Neuronal stem cell (in vitro differentiated cells): ENCODE results near the gene STK11IP.

ENCODE experiments used
- DNase-seq: peaks from one replicate; pipeline ENCODE4 v3.0.0-alpha.2; 2013; ENCODE audit warnings: low spot score
- H2AFZ ChIP-seq: one replicate; pipeline ENCODE4 v1.6.1; 2013; ENCODE audit warnings: mild to moderate bottlenecking, low read length, inconsistent platforms
- H2AK5ac ChIP-seq: 2 replicates; pipeline ENCODE4 v1.6.1; 2013; ENCODE audit warnings: low read depth, mild to moderate bottlenecking, inconsistent platforms, low read length, moderate library complexity, mixed read lengths
- H2BK120ac ChIP-seq: 2 replicates; pipeline ENCODE4 v1.6.1; 2013; ENCODE audit warnings: low read depth, mild to moderate bottlenecking, inconsistent platforms, low read length, moderate library complexity, mixed read lengths
- H2BK12ac ChIP-seq: one replicate; pipeline ENCODE4 v1.6.1; 2013; ENCODE audit warnings: low read length, inconsistent platforms
- H2BK15ac ChIP-seq: 2 replicates; pipeline ENCODE4 v1.6.1; 2013; ENCODE audit warnings: mild to moderate bottlenecking, low read length, inconsistent platforms, mixed read lengths
- H2BK5ac ChIP-seq: one replicate; pipeline ENCODE4 v1.6.1; 2013; ENCODE audit warnings: inconsistent platforms, mild to moderate bottlenecking, low read length, moderate library complexity
- H3K14ac ChIP-seq: one replicate; pipeline ENCODE4 v1.6.1; 2013; ENCODE audit warnings: low read length, inconsistent platforms
- H3K18ac ChIP-seq: 2 replicates; pipeline ENCODE4 v1.6.1; 2013; ENCODE audit warnings: low read length, inconsistent platforms
- H3K23ac ChIP-seq: 2 replicates; pipeline ENCODE4 v1.6.1; 2013; ENCODE audit warnings: low read depth, mild to moderate bottlenecking, mixed read lengths, low read length, inconsistent platforms; ENCODE audit not compliant: poor library complexity
- H3K27ac ChIP-seq: replicated peaks from 3 replicates; pipeline ENCODE4 v1.5.1; 2013; ENCODE audit warnings: low read length, inconsistent platforms
- H3K27me3 ChIP-seq, 3 experiments: 2 replicates each; pipeline ENCODE4 v1.6.1; 2013; ENCODE audit warnings: low read length in 3 of 3, mild to moderate bottlenecking in 2 of 3, inconsistent platforms in 1 of 3, low read depth in 1 of 3, mixed read lengths in 1 of 3, moderate library complexity in 1 of 3; ENCODE audit not compliant: control insufficient read depth in 3 of 3, insufficient read depth in 3 of 3
- H3K36me3 ChIP-seq, 2 donors: replicated peaks in 1 of 2; 2 replicates each; pipeline ENCODE4 v1.6.1; 2013; ENCODE audit warnings: low read length in 2 of 2; ENCODE audit not compliant: control insufficient read depth in 2 of 2, insufficient read depth in 2 of 2
- H3K4ac ChIP-seq: 2 replicates; pipeline ENCODE4 v1.6.1; 2013; ENCODE audit warnings: inconsistent platforms, mild to moderate bottlenecking, low read length, moderate library complexity
- H3K4me1 ChIP-seq, 2 donors: 1 replicate in 1 of 2; 2 replicates in 1 of 2; pipeline ENCODE4 v1.6.1; 2013; ENCODE audit warnings: low read length in 2 of 2, low read depth in 1 of 2; ENCODE audit not compliant: control insufficient read depth in 2 of 2, insufficient read depth in 1 of 2
- H3K4me2 ChIP-seq: one replicate; pipeline ENCODE4 v1.6.1; 2013; ENCODE audit warnings: mild to moderate bottlenecking, low read length, inconsistent platforms; ENCODE audit not compliant: insufficient read depth, poor library complexity, severe bottlenecking
- H3K4me3 ChIP-seq, 2 donors: 2 replicates each; pipeline ENCODE4 v1.5.1; 2013; ENCODE audit warnings: low read length in 2 of 2, mild to moderate bottlenecking in 2 of 2, inconsistent platforms in 1 of 2, moderate library complexity in 1 of 2
- H3K79me1 ChIP-seq: one replicate; pipeline ENCODE4 v1.6.1; 2013; ENCODE audit warnings: low read depth, mild to moderate bottlenecking, inconsistent platforms, low read length, moderate library complexity
- H3K9ac ChIP-seq: one replicate; pipeline ENCODE4 v1.6.1; 2013; ENCODE audit warnings: mild to moderate bottlenecking, low read depth, low read length, inconsistent platforms; ENCODE audit not compliant: poor library complexity
- H3K9me3 ChIP-seq, 2 donors: replicated peaks in 1 of 2; 2 replicates each; pipeline versions ENCODE3 to v1.6.1; 2013; ENCODE audit warnings: low read length in 2 of 2, mild to moderate bottlenecking in 2 of 2, inconsistent platforms in 1 of 2, low read depth in 1 of 2, mixed read lengths in 1 of 2, moderate library complexity in 1 of 2; ENCODE audit not compliant: control insufficient read depth in 2 of 2, insufficient read depth in 1 of 2
- H4K8ac ChIP-seq: one replicate; pipeline ENCODE4 v1.6.1; 2013; ENCODE audit warnings: low read depth, mild to moderate bottlenecking, inconsistent platforms, low read length, moderate library complexity
- H4K91ac ChIP-seq: one replicate; pipeline ENCODE4 v1.6.1; 2013; ENCODE audit warnings: low read length, low read depth, mild to moderate bottlenecking, inconsistent platforms; ENCODE audit not compliant: poor library complexity
- WGBS, 2 donors: extraction: QIAGEN DNeasy Blood & Tissue Kit; methylation state at CpG; one replicate each; pipeline ENCODE4 v1.1.7; 2013; ENCODE audit warnings: missing lambda C conversion rate in 2 of 2, mixed read lengths in 1 of 2; ENCODE audit not compliant: insufficient read length in 2 of 2, insufficient replicate concordance in 1 of 2; ENCODE audit errors: extremely low coverage in 2 of 2; 5-methylcytosine and 5-hydroxymethylcytosine counted together

STK11IP gene

GRCh38 chr2:219631406-219631891 lies 33.8 kb downstream of the STK11IP start:
- Histone ChIP-seq H2BK120ac (no peak overlapping the region), H3K27me3 (peaks cover 0 to 16% (median 14%) of the 10 kb centered on the region in 3 experiments), H2BK12ac (no peak overlapping the region), H3K18ac (peak overlapping the region; percentile 35), H3K79me1 (no peaks in the 10 kb centered on the region), H3K9me3 (no peaks in the 10 kb centered on the region), H2BK15ac (peak overlapping the region; percentile 49), H3K4me3 (no peak overlapping the region), H3K9ac (no peak overlapping the region), H3K4me1 (no peaks in the 10 kb centered on the region), H3K4ac (no peak overlapping the region), H3K4me2 (no peak overlapping the region), H2AFZ (no peak overlapping the region), H2AK5ac (peak overlapping the region; percentile 79), H2BK5ac (no peak overlapping the region), H3K14ac (no peak overlapping the region), H3K23ac (peak overlapping the region; percentile 43), H4K91ac (no peak overlapping the region), H4K8ac (no peak overlapping the region), H3K36me3 (peaks cover 0 to 1% of the 10 kb centered on the region in 2 donors), H3K27ac (no peak overlapping the region)
- WGBS, 2 donors, result no CpG with 5 or more reads among the region's 9 CpGs
- DNase-seq, result no peak

GRCh38 chr2:219631904-219632759 lies 34.5 kb downstream of the STK11IP start:
- Histone ChIP-seq H3K27me3 (peaks cover 0 to 9% (median 8%) of the 10 kb centered on the region in 3 experiments), H3K9ac (peak overlapping the region; percentile 32), H2AFZ (no peak overlapping the region), H3K9me3 (peaks cover 0 to 2% of the 10 kb centered on the region in 2 donors), H3K36me3 (peaks cover 0 to 1% of the 10 kb centered on the region in 2 donors), H2BK15ac (peak overlapping the region; percentile 49), H3K23ac (peak overlapping the region; percentile 43), H4K91ac (no peak overlapping the region), H2BK120ac (peak overlapping the region; percentile 13), H3K18ac (no peak overlapping the region), H3K14ac (no peak overlapping the region), H2AK5ac (peak overlapping the region; percentile 79), H3K4ac (no peak overlapping the region), H3K27ac (no peak overlapping the region), H2BK12ac (no peak overlapping the region), H2BK5ac (no peak overlapping the region), H3K4me3 (no peak overlapping the region), H3K4me1 (no peaks in the 10 kb centered on the region), H3K79me1 (no peaks in the 10 kb centered on the region), H3K4me2 (no peak overlapping the region), H4K8ac (no peak overlapping the region)
- no CpG with 5 or more reads among the region's 34 CpGs for WGBS, 2 donors
- no peak for DNase-seq

- Histone ChIP-seq H3K27me3 (peaks cover 0 to 9% (median 7%) of the 10 kb centered on the region in 3 experiments), H3K79me1 (no peaks in the 10 kb centered on the region), H3K4me1 (no peaks in the 10 kb centered on the region), H3K27ac (no peak overlapping the region), H3K9ac (no peak overlapping the region), H3K4me2 (no peak overlapping the region), H4K8ac (no peak overlapping the region), H3K23ac (no peak overlapping the region), H4K91ac (no peak overlapping the region), H3K14ac (no peak overlapping the region), H3K9me3 (peaks cover 0 to 4% of the 10 kb centered on the region in 2 donors), H3K18ac (no peak overlapping the region), H3K4ac (no peak overlapping the region), H3K36me3 (peaks cover 0 to 1% of the 10 kb centered on the region in 2 donors), H2AFZ (no peak overlapping the region), H2BK15ac (no peak overlapping the region), H2BK120ac (no peak overlapping the region), H2AK5ac (no peak overlapping the region), H3K4me3 (no peak overlapping the region), H2BK12ac (no peak overlapping the region), H2BK5ac (no peak overlapping the region)
- no CpG with 5 or more reads among the region's 8 CpGs for WGBS, 2 donors
- no peak for DNase-seq
These were observed 35.1 kb downstream of the STK11IP start for GRCh38 chr2:219632760-219633105.

- H3K23ac ChIP-seq, result no peak overlapping the region
- no CpG with 5 or more reads among the region's 22 CpGs for WGBS, 2 donors
- no peak overlapping the region for H3K4me3 ChIP-seq
- no peak overlapping the region for H2BK5ac ChIP-seq
- H3K27me3 ChIP-seq, result peaks cover 0 to 3% (median 3%) of the 10 kb centered on the region in 3 experiments
- no peak overlapping the region for H3K14ac ChIP-seq
- H3K4ac ChIP-seq, result no peak overlapping the region
- no peak overlapping the region for H2BK15ac ChIP-seq
- H2BK120ac ChIP-seq, result peak overlapping the region; percentile 3
- H2AK5ac ChIP-seq, result no peak overlapping the region
- H3K79me1 ChIP-seq, result peaks cover 1% of the 10 kb centered on the region
- H3K36me3 ChIP-seq, result peaks cover 0 to 1% of the 10 kb centered on the region in 2 donors
- DNase-seq, result no peak
- H3K9me3 ChIP-seq, result peaks cover 0 to 4% of the 10 kb centered on the region in 2 donors
- peak overlapping the region; percentile 64 for H3K9ac ChIP-seq
- no peak overlapping the region for H4K8ac ChIP-seq
- H3K4me1 ChIP-seq, result no peaks in the 10 kb centered on the region
- no peak overlapping the region for H2BK12ac ChIP-seq
- H4K91ac ChIP-seq, result no peak overlapping the region
- H3K27ac ChIP-seq, result no peak overlapping the region
- no peak overlapping the region for H3K18ac ChIP-seq
- H2AFZ ChIP-seq, result no peak overlapping the region
- H3K4me2 ChIP-seq, result no peak overlapping the region
These were observed 35.8 kb downstream of the STK11IP start for GRCh38 chr2:219633276-219634065.
